ENCODE measurements around the gene ASB10.

DNA sequence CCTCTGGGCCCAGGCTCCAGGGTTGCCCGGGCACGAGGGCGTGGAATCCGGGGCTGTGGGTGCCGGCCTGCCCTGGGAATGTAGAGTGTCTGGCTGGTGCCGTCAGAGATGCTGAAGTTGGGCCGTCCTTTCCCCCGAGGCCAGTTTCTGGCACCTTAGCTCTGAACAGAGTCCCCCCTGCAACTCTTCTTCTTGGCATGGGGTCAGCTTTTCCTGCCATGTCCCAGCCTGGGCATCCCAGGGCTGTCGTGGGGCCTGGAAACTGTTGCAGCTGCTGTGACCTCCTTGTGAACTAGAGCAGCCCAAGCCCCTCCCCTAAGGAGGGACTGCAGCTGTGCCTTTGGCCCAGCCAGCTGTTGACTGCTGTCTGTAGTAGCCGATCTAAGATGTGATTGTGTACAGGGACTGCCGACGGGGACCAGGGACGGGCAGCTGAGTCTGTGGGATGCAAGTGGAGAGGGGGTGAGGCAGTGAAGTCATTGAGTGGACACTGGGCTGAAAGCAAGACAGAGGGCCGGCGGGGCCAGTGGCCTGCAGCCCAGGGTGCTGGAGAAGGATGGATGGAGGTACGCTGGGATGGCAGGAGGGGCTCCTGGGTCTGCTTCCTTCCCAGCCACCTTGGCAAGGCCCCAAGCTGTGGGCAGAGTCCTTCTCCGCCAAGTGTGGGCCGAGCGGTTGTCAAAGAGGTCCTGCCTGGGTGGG lies 55.3 kb downstream of the ASB10 start:
- no peak for TF ChIP-seq CTCF (IDR thresholded peaks at IDR 0.05)
- TF ChIP-seq POLR2AphosphoS5 (IDR thresholded peaks at IDR 0.05; ENCODE audit: low read depth, low read length): no peak

All from Panc1 (cell line).